B cell (primary cell): ENCODE measurements around the gene SMARCD1. TPM values are rescaled to one million over a fixed set of nuclear protein-coding genes. Genes with fewer than 3 reads are reported as not detected.

Experiments
- ATAC-seq: fragments of 200-7000 bp; cut with Tn5 transposase; one replicate; pipeline ENCODE4 v1.10.0; 2021; ENCODE audit warnings: low read depth, mild to moderate bottlenecking, moderate number of reproducible peaks, moderate library complexity
- CTCF ChIA-PET: fragments of 350-600 bp; sonication (Branson Sonifier 250); formaldehyde crosslinking; loops from one replicate; lab custom pipeline; 2021; ENCODE audit warnings: antibody characterized with exemption, inconsistent platforms; lab: Charles Lee
- POLR2A ChIA-PET: fragments of 350-600 bp; sonication (Branson Sonifier 250); formaldehyde crosslinking; loops from one replicate; lab custom pipeline; 2021; ENCODE audit warnings: antibody characterized with exemption; lab: Charles Lee
- DNase-seq: peaks from one replicate; pipeline ENCODE4 v3.0.0; 2013
- H2AFZ ChIP-seq: 2 replicates; pipeline ENCODE4 v1.6.1; 2012; ENCODE audit warnings: mild to moderate bottlenecking, low read depth, low read length; ENCODE audit not compliant: insufficient read depth, poor library complexity, severe bottlenecking
- H3K27ac ChIP-seq, 2 donors: 1 replicate in 1 of 2; 2 replicates in 1 of 2; pipeline ENCODE4 v1.5.1; 2012 to 2013; ENCODE audit warnings: low read length in 2 of 2, mild to moderate bottlenecking in 2 of 2, moderate library complexity in 1 of 2
- H3K27me3 ChIP-seq, 4 experiments: fragments of 200-600 bp in 1 of 4; sonication (generic) in 1 of 4; replicated peaks in 1 of 4; 1 replicate in 2 of 4; 2 replicates in 2 of 4; pipeline versions ENCODE4 v1.6.1 to v1.7.0; 2013 to 2016; ENCODE audit warnings: low read length in 3 of 4, mild to moderate bottlenecking in 2 of 4, mixed read lengths in 1 of 4, moderate library complexity in 1 of 4; ENCODE audit not compliant: insufficient read depth in 4 of 4, control insufficient read depth in 3 of 4; ENCODE audit errors: control extremely low read depth in 1 of 4
- H3K36me3 ChIP-seq, 2 experiments: replicated peaks in 1 of 2; 1 replicate in 1 of 2; 2 replicates in 1 of 2; pipeline versions ENCODE4 v1.6.1 to v1.7.1; 2013; ENCODE audit warnings: low read length in 1 of 2; ENCODE audit not compliant: insufficient read depth in 2 of 2, control insufficient read depth in 1 of 2; ENCODE audit errors: control extremely low read depth in 1 of 2, extremely low read depth in 1 of 2
- H3K4me1 ChIP-seq, 2 donors: fragments of 200-600 bp in 1 of 2; sonication (generic) in 1 of 2; 1 replicate in 1 of 2; 2 replicates in 1 of 2; pipeline versions ENCODE4 v1.5.1 to v1.6.1; 2013 to 2017; ENCODE audit warnings: low read length in 2 of 2; ENCODE audit not compliant: control insufficient read depth in 2 of 2, insufficient read depth in 2 of 2
- H3K4me2 ChIP-seq: replicated peaks from 2 replicates; pipeline ENCODE3; 2012; ENCODE audit warnings: mild to moderate bottlenecking, low read depth, low read length; ENCODE audit not compliant: poor library complexity, severe bottlenecking
- H3K4me3 ChIP-seq, 5 experiments: fragments of 200-600 bp in 1 of 5; sonication (generic) in 1 of 5; 1 replicate in 3 of 5; 2 replicates in 2 of 5; pipeline versions ENCODE4 v1.5.1 to v1.7.0; 2011 to 2016; ENCODE audit warnings: low read length in 4 of 5, mild to moderate bottlenecking in 4 of 5, low read depth in 2 of 5, control low read depth in 1 of 5, moderate library complexity in 1 of 5; ENCODE audit not compliant: insufficient read depth in 1 of 5; ENCODE audit errors: control extremely low read depth in 1 of 5, extremely low read depth in 1 of 5
- H3K79me2 ChIP-seq: fragments of 200-600 bp; sonication (generic); one replicate; pipeline ENCODE4 v1.6.0; 2016; ENCODE audit warnings: low read length; ENCODE audit not compliant: control insufficient read depth, insufficient read depth
- H3K9ac ChIP-seq: fragments of 200-600 bp; sonication (generic); 2 replicates; pipeline ENCODE4 v1.6.1; 2017; ENCODE audit warnings: mild to moderate bottlenecking, low read length, moderate library complexity
- H3K9me3 ChIP-seq, 3 donors: one replicate each; pipeline versions ENCODE4 v1.6.1 to v1.7.1; 2013; ENCODE audit warnings: low read length in 2 of 3; ENCODE audit not compliant: control insufficient read depth in 2 of 3, insufficient read depth in 1 of 3; ENCODE audit errors: control extremely low read depth in 1 of 3
- H4K20me1 ChIP-seq: 2 replicates; pipeline ENCODE4 v1.6.0; 2012; ENCODE audit warnings: mild to moderate bottlenecking, low read length; ENCODE audit not compliant: insufficient read depth, control insufficient read depth, poor library complexity, severe bottlenecking
- H3K27ac Mint-ChIP-seq: one replicate; pipeline ENCODE4 v1.8.0; 2021; ENCODE audit warnings: mixed read lengths
- H3K27me3 Mint-ChIP-seq: one replicate; pipeline ENCODE4 v1.8.0; 2021; ENCODE audit warnings: mixed read lengths
- H3K4me1 Mint-ChIP-seq: one replicate; pipeline ENCODE4 v1.8.0; 2021; ENCODE audit warnings: mixed read lengths
- H3K4me3 Mint-ChIP-seq: one replicate; pipeline ENCODE4 v1.8.0; 2021; ENCODE audit warnings: mixed read lengths
- H3K9me3 Mint-ChIP-seq: one replicate; pipeline ENCODE4 v1.8.0; 2022; ENCODE audit warnings: mixed read lengths; ENCODE audit not compliant: insufficient read depth
- EZH2 ChIP-seq: IDR thresholded peaks from 2 replicates; pipeline ENCODE4 v1.6.1; 2012; ENCODE audit warnings: borderline replicate concordance, low read depth, mild to moderate bottlenecking, moderate library complexity, low read length; ENCODE audit not compliant: insufficient read depth, poor library complexity, severe bottlenecking
- WGBS: methylation state at CpG from one replicate; pipeline ENCODE4 v1.1.5; 2013; ENCODE audit warnings: missing lambda C conversion rate; ENCODE audit not compliant: insufficient coverage; 5-methylcytosine and 5-hydroxymethylcytosine counted together
- intact Hi-C: fragments of 100-400 bp; cut with micrococcal nuclease; formaldehyde crosslinking; loops from one replicate; pipeline ENCODE4 v1.10.0; 2022
- polyA plus RNA-seq: library from polyadenylated mRNA; depleted of rRNA; stranded (reverse); fragments of >200 nt; gene quantifications from 2 replicates; pipeline ENCODE4 v1.2.3, GENCODE V29; 2012
- total RNA-seq, 2 donors: library from RNA; stranded (reverse); fragments of 120-200 nt in 1 of 2; gene quantifications; 1 replicate in 1 of 2; 2 replicates in 1 of 2; pipeline versions ENCODE4 v1.2.3 to v1.2.4, GENCODE V29; 2013 to 2022
- TF ChIP-seq, protein P1 (sequence below): fragments of 200-600 bp; IDR thresholded peaks from one replicate; pipeline ENCODE4 v1.8.0; 2022; ENCODE audit warnings: antibody characterized with exemption, mild to moderate bottlenecking

Gene SMARCD1
- total and polyA plus RNA-seq, 2 donors (not counting 1 experiment from before 2014, with no cell fraction given) = 67.8 to 101 TPM

- no peak overlapping the region for H3K4me3 Mint-ChIP-seq
- Histone ChIP-seq H2AFZ (peak overlapping the region; percentile 8), H3K9me3 (no peaks in the 10 kb centered on the region), H3K4me1 (peaks cover 6 to 14% of the 10 kb centered on the region in 2 donors), H3K79me2 (peaks cover 7% of the 10 kb centered on the region), H3K4me2 (peak overlapping the region; percentile 3), H3K9ac (no peak overlapping the region), H3K4me3 (no peak overlapping the region), H3K27me3 (no peaks in the 10 kb centered on the region), H3K36me3 (no peaks in the 10 kb centered on the region), H4K20me1 (no peaks in the 10 kb centered on the region), H3K27ac (no peak overlapping the region)
- peaks cover 2% of the 10 kb centered on the region for H3K27me3 Mint-ChIP-seq
- no peak for TF ChIP-seq EZH2
- TF ChIP-seq, protein P1, sequence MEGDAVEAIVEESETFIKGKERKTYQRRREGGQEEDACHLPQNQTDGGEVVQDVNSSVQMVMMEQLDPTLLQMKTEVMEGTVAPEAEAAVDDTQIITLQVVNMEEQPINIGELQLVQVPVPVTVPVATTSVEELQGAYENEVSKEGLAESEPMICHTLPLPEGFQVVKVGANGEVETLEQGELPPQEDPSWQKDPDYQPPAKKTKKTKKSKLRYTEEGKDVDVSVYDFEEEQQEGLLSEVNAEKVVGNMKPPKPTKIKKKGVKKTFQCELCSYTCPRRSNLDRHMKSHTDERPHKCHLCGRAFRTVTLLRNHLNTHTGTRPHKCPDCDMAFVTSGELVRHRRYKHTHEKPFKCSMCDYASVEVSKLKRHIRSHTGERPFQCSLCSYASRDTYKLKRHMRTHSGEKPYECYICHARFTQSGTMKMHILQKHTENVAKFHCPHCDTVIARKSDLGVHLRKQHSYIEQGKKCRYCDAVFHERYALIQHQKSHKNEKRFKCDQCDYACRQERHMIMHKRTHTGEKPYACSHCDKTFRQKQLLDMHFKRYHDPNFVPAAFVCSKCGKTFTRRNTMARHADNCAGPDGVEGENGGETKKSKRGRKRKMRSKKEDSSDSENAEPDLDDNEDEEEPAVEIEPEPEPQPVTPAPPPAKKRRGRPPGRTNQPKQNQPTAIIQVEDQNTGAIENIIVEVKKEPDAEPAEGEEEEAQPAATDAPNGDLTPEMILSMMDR = no peak
- H3K27ac Mint-ChIP-seq = peak overlapping the region; percentile 53
- POLR2A ChIA-PET = no interaction called here
- WGBS = 63% methylated on average over 33 of the region's 46 CpGs
- ATAC-seq (no peak), DNase-seq (no peak)
- intact Hi-C loops = no loop called here
- H3K4me1 Mint-ChIP-seq = peaks cover 18% of the 10 kb centered on the region
- H3K9me3 Mint-ChIP-seq = no peaks in the 10 kb centered on the region
- CTCF ChIA-PET = interaction anchor here (0.7 to 17.2 kb wide), 5 partner anchors 10 to 94 kb away, joined by 3 to 343 read pairs (median 6); partner anchors contain the start of genes CERS5, COX14 and GPD1
These were observed 3.9 kb upstream of the SMARCD1 start for GRCh38 chr12:50081096-50081808.

DNA sequence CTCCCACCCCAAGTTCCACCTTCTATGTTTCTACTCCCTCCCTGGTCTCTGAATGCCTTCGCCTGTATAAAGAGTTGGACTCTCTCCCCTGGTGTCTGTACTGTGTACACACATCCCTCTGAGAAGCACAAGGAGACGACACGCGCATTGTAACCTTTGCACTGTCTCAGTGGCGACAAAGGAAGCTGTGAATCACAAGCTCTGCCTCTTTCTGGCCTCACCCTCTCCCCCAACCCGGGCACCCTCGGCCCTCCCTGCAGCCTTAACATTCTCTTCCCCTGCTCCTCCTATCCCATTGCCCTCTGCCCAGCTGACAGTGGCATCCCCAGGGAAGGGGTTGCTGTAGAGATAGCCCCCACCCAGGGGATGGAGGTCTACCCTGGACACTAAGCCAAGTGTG, 2.5 kb upstream of the SMARCD1 start:
- intact Hi-C loops = no loop called here
- peaks cover 6 to 10% of the 10 kb centered on the region in 2 experiments for H3K36me3 ChIP-seq
- DNase-seq (no peak), ATAC-seq (no peak)
- Mint-ChIP-seq H3K9me3 (no peaks in the 10 kb centered on the region), H3K4me3 (no peak overlapping the region), H3K27me3 (peaks cover 2% of the 10 kb centered on the region), H3K4me1 (peaks cover 28% of the 10 kb centered on the region), H3K27ac (peak overlapping the region; percentile 50)
- 95% methylated on average over 6 of the region's 7 CpGs for WGBS
- no peaks in the 10 kb centered on the region for H3K9me3 ChIP-seq
- H3K4me3 ChIP-seq = no peak overlapping the region
- peaks cover 6 to 14% of the 10 kb centered on the region in 2 donors for H3K4me1 ChIP-seq
- no peaks in the 10 kb centered on the region for H4K20me1 ChIP-seq
- H3K27me3 ChIP-seq = no peaks in the 10 kb centered on the region
- ChIA-PET CTCF (interaction anchor here (0.8 to 17.2 kb wide), 9 partner anchors 9 to 116 kb away, joined by 4 to 343 read pairs (median 5); partner anchors contain the start of genes CERS5, COX14 and GPD1), POLR2A (interaction anchor here (0.6 kb wide), 1 partner anchor 142 kb away, joined by 4 read pairs; no protein-coding TSS in a partner anchor)
- no peak for TF ChIP-seq EZH2
- TF ChIP-seq, protein P1 = no peak
- H3K27ac ChIP-seq = no peak overlapping the region
- H3K9ac ChIP-seq = no peak overlapping the region
- no peak overlapping the region for H3K4me2 ChIP-seq
- H2AFZ ChIP-seq = no peak overlapping the region
- H3K79me2 ChIP-seq = peaks cover 7% of the 10 kb centered on the region
